Esophagus squamous epithelium (tissue), 4 donors: ENCODE results near the gene LGALS1.

Source experiments
- CTCF ChIP-seq, 6 experiments: fragments of 450-650 bp in 4 of 6; fragments of 200-600 bp in 2 of 6; sonication (generic) in 2 of 6; IDR thresholded peaks; one replicate each; pipeline ENCODE4 v1.5.1; 2016 to 2019; ENCODE audit warnings: antibody characterized with exemption in 6 of 6, mild to moderate bottlenecking in 4 of 6, moderate library complexity in 4 of 6
- POLR2A ChIP-seq, 4 donors: fragments of 450-650 bp; IDR thresholded peaks; one replicate each; pipeline ENCODE4 v1.6.1; 2017; ENCODE audit warnings: antibody characterized with exemption in 4 of 4, mild to moderate bottlenecking in 4 of 4, moderate library complexity in 3 of 4

- no peak for TF ChIP-seq CTCF (IDR thresholded peaks at IDR 0.05)
- no peak for TF ChIP-seq POLR2A (IDR thresholded peaks at IDR 0.05)
Measured at GRCh38 chr22:37728620-37729019, 53.2 kb downstream of the LGALS1 start.
